Sigmoid colon (tissue), 7 donors: ENCODE results near the gene F13A1. TPM values are rescaled to one million over a fixed set of nuclear protein-coding genes. Genes with fewer than 3 reads are reported as not detected.

Source experiments
- DNase-seq: peaks from one replicate; pipeline ENCODE4 v3.0.0-alpha.2; 2019
- H3K27ac ChIP-seq, 4 donors: fragments of 200-600 bp; sonication (generic); one replicate each; pipeline ENCODE4 v1.5.1; 2016 to 2019; ENCODE audit warnings: mild to moderate bottlenecking in 1 of 4
- H3K27me3 ChIP-seq, 3 donors: fragments of 200-600 bp; sonication (generic); one replicate each; pipeline ENCODE4 v1.5.1; 2019; ENCODE audit warnings: mild to moderate bottlenecking in 1 of 3
- H3K36me3 ChIP-seq, 4 donors: fragments of 200-600 bp; sonication (generic); one replicate each; pipeline ENCODE4 v1.5.1; 2016 to 2019
- H3K4me1 ChIP-seq, 4 donors: fragments of 200-600 bp; sonication (generic); one replicate each; pipeline ENCODE4 v1.5.1; 2017 to 2019
- H3K4me3 ChIP-seq, 4 donors: fragments of 200-600 bp; sonication (generic); one replicate each; pipeline ENCODE4 v1.5.1; 2017 to 2019; ENCODE audit warnings: mild to moderate bottlenecking in 2 of 4, moderate library complexity in 1 of 4
- H3K9me3 ChIP-seq, 4 donors: fragments of 200-600 bp in 3 of 4; sonication (generic) in 3 of 4; one replicate each; pipeline versions ENCODE4 v1.5.1 to v1.6.1; 2013 to 2019
- EP300 ChIP-seq, 4 donors: sonication (generic); formaldehyde crosslinking; IDR thresholded peaks; one replicate each; pipeline ENCODE4 v1.6.1; 2017; ENCODE audit warnings: antibody characterized with exemption in 4 of 4
- POLR2A ChIP-seq, 2 donors: fragments of 450-650 bp; IDR thresholded peaks; one replicate each; pipeline ENCODE4 v1.6.1; 2016; ENCODE audit warnings: antibody characterized with exemption in 2 of 2, mild to moderate bottlenecking in 2 of 2, moderate library complexity in 2 of 2
- POLR2AphosphoS5 ChIP-seq, 4 donors: sonication (generic); formaldehyde crosslinking; IDR thresholded peaks; one replicate each; pipeline ENCODE4 v1.6.1; 2017; ENCODE audit warnings: antibody characterized with exemption in 4 of 4
- WGBS, 2 donors: extraction: QIAGEN DNeasy Blood & Tissue Kit; methylation state at CpG; one replicate each; pipeline ENCODE4 v1.1.7; 2013; 5-methylcytosine and 5-hydroxymethylcytosine counted together
- intact Hi-C: fragments of 100-400 bp; cut with DNase I; formaldehyde crosslinking; loops from one replicate; pipeline ENCODE4 v1.15.1; 2023
- polyA plus RNA-seq, 3 donors: library from polyadenylated mRNA; stranded (reverse); fragments of 200-250 nt; gene quantifications; one replicate each; pipeline ENCODE4 v1.2.3, GENCODE V29; 2013
- total RNA-seq, 4 donors: library from RNA; depleted of rRNA; stranded (reverse); fragments of >200 nt; gene quantifications; one replicate each; pipeline ENCODE4 v1.1.0, GENCODE V29; 2016
- TF ChIP-seq, protein P1 (sequence below), 4 experiments: fragments of 450-650 bp in 3 of 4; fragments of 200-600 bp in 1 of 4; IDR thresholded peaks; one replicate each; pipeline ENCODE4 v1.5.1; 2016 to 2019; ENCODE audit warnings: antibody characterized with exemption in 4 of 4, mild to moderate bottlenecking in 3 of 4, moderate library complexity in 2 of 4
- donor health status: healthy with polysubstance abuse.
- donor health status: Bipolar disorder and iron deficiency.
- donor health status: healthy.

The F13A1 gene
- total and polyA plus RNA-seq, 7 donors: 14.1 to 196 (median 47.9) TPM

DNA sequence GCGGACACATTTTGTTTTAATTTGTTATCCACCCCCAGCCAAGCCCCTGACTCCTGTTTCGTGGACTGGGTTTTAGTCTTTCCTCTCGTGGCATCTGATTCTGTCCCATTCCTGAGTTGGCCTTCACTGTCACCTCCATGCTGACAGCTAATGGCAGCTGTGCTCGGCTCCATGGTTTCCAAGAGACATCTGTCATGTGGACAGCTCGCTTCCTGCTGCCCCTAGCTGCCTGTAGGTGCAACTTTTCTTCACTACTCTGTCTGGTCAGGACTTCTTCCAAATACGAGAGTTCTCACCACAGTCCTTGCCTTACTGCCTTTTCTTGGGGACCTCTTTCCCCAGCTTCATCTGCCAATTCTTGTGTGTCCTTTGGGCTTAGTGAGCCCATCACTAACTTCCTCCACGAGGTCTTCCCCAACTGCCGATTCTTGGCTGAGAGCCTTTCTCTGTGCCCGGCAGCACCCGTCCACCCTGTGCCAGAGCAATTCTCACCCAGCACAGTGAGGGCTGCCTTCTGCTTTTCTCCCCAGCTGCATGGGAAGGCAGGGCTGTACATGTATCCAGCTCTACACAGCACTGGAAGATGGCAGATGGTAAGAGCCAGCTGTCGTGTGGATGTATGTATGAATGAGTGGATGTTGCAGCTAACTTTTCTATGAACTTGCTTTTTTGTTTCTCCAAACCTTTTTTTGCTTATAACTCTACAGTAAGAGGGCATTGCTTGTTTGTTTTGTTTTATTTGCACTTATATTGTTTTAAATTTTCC lies 140.4 kb downstream of the F13A1 start:
- Histone ChIP-seq H3K9me3 (no peaks in the 10 kb centered on the region), H3K4me3 (no peak overlapping the region), H3K36me3 (no peaks in the 10 kb centered on the region), H3K4me1 (no peaks in the 10 kb centered on the region), H3K27ac (no peak overlapping the region), H3K27me3 (no peaks in the 10 kb centered on the region)
- DNase-seq: no peak
- intact Hi-C loops: no loop called here
- TF ChIP-seq, protein P1, sequence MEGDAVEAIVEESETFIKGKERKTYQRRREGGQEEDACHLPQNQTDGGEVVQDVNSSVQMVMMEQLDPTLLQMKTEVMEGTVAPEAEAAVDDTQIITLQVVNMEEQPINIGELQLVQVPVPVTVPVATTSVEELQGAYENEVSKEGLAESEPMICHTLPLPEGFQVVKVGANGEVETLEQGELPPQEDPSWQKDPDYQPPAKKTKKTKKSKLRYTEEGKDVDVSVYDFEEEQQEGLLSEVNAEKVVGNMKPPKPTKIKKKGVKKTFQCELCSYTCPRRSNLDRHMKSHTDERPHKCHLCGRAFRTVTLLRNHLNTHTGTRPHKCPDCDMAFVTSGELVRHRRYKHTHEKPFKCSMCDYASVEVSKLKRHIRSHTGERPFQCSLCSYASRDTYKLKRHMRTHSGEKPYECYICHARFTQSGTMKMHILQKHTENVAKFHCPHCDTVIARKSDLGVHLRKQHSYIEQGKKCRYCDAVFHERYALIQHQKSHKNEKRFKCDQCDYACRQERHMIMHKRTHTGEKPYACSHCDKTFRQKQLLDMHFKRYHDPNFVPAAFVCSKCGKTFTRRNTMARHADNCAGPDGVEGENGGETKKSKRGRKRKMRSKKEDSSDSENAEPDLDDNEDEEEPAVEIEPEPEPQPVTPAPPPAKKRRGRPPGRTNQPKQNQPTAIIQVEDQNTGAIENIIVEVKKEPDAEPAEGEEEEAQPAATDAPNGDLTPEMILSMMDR (IDR thresholded peaks at IDR 0.05): no peak
- TF ChIP-seq POLR2AphosphoS5 (IDR thresholded peaks at IDR 0.05): no peak
- TF ChIP-seq EP300 (IDR thresholded peaks at IDR 0.05): no peak
- no peak for TF ChIP-seq POLR2A (IDR thresholded peaks at IDR 0.05)
- WGBS, 2 donors: 78% methylated on average over 11 of the region's 11 CpGs

DNA sequence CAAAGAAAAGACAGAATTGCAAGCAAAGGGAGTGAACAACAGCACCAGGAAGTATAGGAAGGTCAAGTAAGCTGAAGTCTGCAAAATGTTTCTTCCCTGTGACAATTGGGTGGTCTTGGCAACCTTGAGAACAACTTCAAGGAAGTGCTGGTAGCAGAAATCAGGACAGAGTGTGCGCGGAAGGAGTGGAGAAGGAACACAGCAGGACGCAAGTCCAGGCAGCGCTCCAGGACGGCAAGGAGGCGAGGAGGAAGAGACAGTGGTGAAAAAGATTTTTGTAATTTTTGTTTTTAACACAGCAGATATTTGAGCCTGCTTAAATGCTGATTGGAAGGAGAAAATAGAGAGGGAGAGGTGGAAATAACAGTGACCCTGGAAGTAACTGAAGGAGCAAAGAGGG lies 141.7 kb downstream of the F13A1 start:
- H3K4me1 ChIP-seq: no peaks in the 10 kb centered on the region
- H3K9me3 ChIP-seq: no peaks in the 10 kb centered on the region
- no peak overlapping the region for H3K27ac ChIP-seq
- H3K27me3 ChIP-seq: no peaks in the 10 kb centered on the region
- H3K4me3 ChIP-seq: no peak overlapping the region
- TF ChIP-seq POLR2AphosphoS5 (IDR thresholded peaks at IDR 0.05): no peak
- TF ChIP-seq, protein P1 (IDR thresholded peaks at IDR 0.05): no peak
- no peak for TF ChIP-seq EP300 (IDR thresholded peaks at IDR 0.05)
- TF ChIP-seq POLR2A (IDR thresholded peaks at IDR 0.05): no peak
- intact Hi-C loops: no loop called here
- no peaks in the 10 kb centered on the region for H3K36me3 ChIP-seq
- no peak for DNase-seq
- 74 to 91% methylated on average over 6 of the region's 6 CpGs for WGBS, 2 donors

DNA sequence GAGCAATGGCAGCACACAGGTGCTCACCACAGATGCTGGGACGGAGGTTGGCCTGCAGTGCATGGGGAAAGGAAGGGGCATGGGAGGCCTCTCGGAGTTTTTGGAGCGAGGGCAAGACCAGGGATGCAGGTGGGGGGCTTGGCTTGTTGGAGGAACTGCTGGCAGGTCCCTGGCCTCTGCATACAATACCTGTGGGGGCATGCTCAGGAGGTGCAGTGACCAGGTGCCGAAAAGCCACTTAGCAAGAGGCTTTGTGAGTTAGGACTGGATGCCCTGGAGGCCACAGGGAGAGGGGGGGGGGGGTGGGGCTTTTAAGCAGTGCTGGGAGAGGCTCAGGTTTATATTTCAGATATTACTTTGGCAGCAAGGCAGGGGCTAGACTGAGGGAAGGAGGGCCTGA lies 142.7 kb downstream of the F13A1 start:
- H3K9me3 ChIP-seq: no peaks in the 10 kb centered on the region
- H3K4me1 ChIP-seq: no peaks in the 10 kb centered on the region
- no peak overlapping the region for H3K4me3 ChIP-seq
- no peak for DNase-seq
- H3K27me3 ChIP-seq: no peaks in the 10 kb centered on the region
- 72 to 77% methylated on average over 4 of the region's 4 CpGs for WGBS, 2 donors
- H3K27ac ChIP-seq: no peak overlapping the region
- intact Hi-C loops: no loop called here
- TF ChIP-seq EP300 (IDR thresholded peaks at IDR 0.05) (no peak), POLR2A (IDR thresholded peaks at IDR 0.05) (no peak), POLR2AphosphoS5 (IDR thresholded peaks at IDR 0.05) (no peak)
- TF ChIP-seq, protein P1 (IDR thresholded peaks at IDR 0.05): no peak
- no peaks in the 10 kb centered on the region for H3K36me3 ChIP-seq

DNA sequence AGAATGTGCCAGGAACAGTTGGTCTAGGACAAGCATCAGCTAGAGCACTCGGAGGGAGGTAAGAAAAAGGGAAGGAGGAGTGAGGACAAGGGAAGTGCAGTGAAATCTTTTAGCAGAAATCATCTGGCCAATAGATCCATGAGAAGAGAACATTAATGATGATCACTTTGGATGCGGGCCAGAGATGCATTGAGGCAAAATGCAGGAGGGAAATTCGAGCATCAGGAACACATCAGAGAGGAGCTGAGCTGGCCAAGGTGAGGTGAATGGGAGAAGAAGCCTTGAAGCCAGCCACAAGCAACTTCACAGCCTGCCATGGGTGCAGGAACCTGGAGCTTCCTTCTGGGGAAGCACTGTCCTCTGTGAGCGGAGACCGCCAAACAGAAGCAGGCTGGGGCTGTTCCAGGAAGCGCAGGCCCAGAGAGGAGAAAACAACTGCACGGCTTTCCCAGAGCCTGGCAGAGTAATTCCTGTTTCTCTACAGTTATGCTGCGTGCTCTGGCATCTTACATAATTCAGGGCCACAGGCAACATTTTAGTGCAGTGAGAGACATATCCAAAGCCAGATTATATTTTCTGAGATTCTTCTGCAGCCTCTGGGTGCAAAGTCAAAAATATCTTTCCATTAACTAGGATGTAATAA lies 143.8 kb downstream of the F13A1 start:
- intact Hi-C loops: no loop called here

DNA sequence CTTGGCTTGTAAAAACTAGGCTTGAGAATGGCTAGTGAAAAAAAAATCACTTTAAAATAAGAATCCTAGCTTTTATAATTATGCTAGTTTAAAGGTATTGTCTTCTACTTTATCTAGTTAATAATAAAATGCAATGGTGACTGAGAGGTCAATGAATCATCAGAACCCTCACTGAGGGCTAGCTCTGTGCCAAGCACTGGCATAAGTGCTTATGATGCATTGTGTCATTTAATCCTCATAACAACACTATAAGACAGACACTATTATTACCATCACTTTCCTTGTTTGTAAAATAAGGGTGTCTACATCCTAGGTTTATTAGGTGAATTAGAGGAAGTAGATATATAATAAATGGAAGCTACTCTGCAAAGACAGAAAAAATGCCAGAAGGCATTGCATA lies 144.3 kb downstream of the F13A1 start:
- no peak overlapping the region for H3K27ac ChIP-seq
- TF ChIP-seq POLR2AphosphoS5 (IDR thresholded peaks at IDR 0.05) (no peak), POLR2A (IDR thresholded peaks at IDR 0.05) (no peak), EP300 (IDR thresholded peaks at IDR 0.05) (no peak)
- TF ChIP-seq, protein P1 (IDR thresholded peaks at IDR 0.05): no peak
- intact Hi-C loops: no loop called here
- no peaks in the 10 kb centered on the region for H3K36me3 ChIP-seq
- H3K4me1 ChIP-seq: no peaks in the 10 kb centered on the region
- DNase-seq: no peak
- H3K9me3 ChIP-seq: no peaks in the 10 kb centered on the region
- no peak overlapping the region for H3K4me3 ChIP-seq
- no peaks in the 10 kb centered on the region for H3K27me3 ChIP-seq

More for the DNA sequence above, 143.8 kb downstream of the F13A1 start:
- Histone ChIP-seq H3K9me3 (no peaks in the 10 kb centered on the region), H3K4me3 (no peak overlapping the region), H3K27ac (no peak overlapping the region), H3K4me1 (no peaks in the 10 kb centered on the region), H3K27me3 (no peaks in the 10 kb centered on the region), H3K36me3 (no peaks in the 10 kb centered on the region)
- DNase-seq: no peak
- no peak for TF ChIP-seq POLR2A (IDR thresholded peaks at IDR 0.05)
- 67 to 68% methylated on average over 8 of the region's 8 CpGs for WGBS, 2 donors
